ENCODE measurements around the gene BRINP3. TPM values are rescaled to one million over a fixed set of nuclear protein-coding genes. Genes with fewer than 3 reads are reported as not detected.
"Not testable (repeated sequence)": the region's sequence is repeated elsewhere in the genome, so short reads cannot be mapped to it uniquely, and the experiment has no call there.

The BRINP3 gene
- total RNA-seq: 2.1 TPM
- long read RNA-seq, partial matches to known transcripts: 0 of 4 reads
- long read RNA-seq, other reads (novel, unspliced or antisense): 3 of 4 reads

DNA sequence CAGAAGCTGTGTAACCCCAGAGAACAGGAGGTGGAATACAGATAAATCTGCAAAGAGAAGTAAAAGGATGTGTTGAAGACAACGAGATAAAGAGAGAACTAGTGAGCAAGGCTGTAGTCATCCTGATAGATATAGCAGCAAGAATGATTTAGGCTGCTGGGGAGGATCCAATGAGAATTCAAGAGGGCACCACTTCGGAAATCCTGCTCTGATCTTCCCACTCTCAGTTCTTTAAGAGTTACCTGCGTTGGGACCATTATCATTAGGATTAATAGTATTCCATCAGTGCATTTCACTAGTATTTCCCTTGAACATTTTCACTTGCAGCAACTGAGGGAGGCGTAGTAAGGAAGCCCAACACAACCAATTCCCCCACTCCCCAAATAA is at the start of gene BRINP3:
TSS of gene BRINP3 (minus strand) at position 103 of the 387 bp plus-strand sequence.
- peak in 1 of 2 donors; percentile 18 for ATAC-seq
- TF ChIP-seq, protein P1, sequence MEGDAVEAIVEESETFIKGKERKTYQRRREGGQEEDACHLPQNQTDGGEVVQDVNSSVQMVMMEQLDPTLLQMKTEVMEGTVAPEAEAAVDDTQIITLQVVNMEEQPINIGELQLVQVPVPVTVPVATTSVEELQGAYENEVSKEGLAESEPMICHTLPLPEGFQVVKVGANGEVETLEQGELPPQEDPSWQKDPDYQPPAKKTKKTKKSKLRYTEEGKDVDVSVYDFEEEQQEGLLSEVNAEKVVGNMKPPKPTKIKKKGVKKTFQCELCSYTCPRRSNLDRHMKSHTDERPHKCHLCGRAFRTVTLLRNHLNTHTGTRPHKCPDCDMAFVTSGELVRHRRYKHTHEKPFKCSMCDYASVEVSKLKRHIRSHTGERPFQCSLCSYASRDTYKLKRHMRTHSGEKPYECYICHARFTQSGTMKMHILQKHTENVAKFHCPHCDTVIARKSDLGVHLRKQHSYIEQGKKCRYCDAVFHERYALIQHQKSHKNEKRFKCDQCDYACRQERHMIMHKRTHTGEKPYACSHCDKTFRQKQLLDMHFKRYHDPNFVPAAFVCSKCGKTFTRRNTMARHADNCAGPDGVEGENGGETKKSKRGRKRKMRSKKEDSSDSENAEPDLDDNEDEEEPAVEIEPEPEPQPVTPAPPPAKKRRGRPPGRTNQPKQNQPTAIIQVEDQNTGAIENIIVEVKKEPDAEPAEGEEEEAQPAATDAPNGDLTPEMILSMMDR (IDR thresholded peaks at IDR 0.05): no peak
- no peak within 1 kb of the TSS for H3K27ac ChIP-seq
- intact Hi-C loops (cut with DNase I): no loop called here
- H3K36me3 ChIP-seq: no peaks in the 10 kb centered on the region
- no peaks in the 10 kb centered on the region for H3K4me1 ChIP-seq
- DNase-seq: no peak
- peak within 1 kb of the TSS; percentile 37 for H3K4me3 ChIP-seq
- no peaks in the 10 kb centered on the region for H3K9me3 ChIP-seq
- peaks cover 42% of the 10 kb centered on the region for H3K27me3 ChIP-seq (ENCODE audit: low read depth)

DNA sequence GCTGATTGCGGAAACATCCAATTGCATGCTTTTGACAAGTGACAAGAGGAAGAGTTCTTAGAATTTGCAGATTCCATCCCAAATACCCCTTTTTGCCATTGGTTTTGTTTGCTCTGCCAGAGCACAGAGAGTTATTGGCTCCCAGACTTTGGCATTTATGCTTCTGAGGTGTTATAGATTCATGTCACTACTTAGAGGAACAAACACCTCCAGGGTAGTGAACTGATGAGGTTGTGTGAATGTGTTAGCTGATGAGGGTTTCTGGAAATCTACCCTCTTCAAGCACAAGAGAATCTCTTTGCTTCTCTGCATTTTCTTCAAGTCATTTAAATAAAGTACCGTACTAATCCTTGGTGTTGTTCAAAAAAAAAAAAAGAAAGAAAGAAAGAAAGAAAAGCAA is 33.9 kb upstream of the BRINP3 start:
- no peaks in the 10 kb centered on the region for H3K4me1 ChIP-seq

DNA sequence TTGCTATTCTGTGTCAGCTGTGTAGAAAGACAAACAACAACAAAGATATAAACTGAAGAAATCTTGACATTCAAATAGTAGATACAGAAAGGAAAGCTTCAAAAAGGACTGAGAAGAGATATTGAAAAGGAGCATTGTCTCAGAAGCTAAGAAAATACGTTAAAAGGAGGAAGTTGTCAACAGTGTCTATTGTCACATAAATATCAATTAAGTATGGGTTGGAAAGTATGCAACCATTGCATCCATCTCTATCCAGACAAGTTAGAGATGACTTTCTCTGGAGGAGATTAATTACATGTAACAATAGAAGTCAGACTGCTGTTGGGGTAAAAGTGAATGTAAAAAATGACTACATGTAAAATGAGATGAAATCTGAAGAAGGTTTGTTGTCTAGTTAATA is 29.7 kb upstream of the BRINP3 start:
- intact Hi-C loops (cut with DNase I): no loop called here
- Histone ChIP-seq H3K27ac (no peak overlapping the region), H3K4me1 (no peaks in the 10 kb centered on the region), H3K27me3 (ENCODE audit: low read depth) (no peaks in the 10 kb centered on the region), H3K9me3 (no peaks in the 10 kb centered on the region), H3K36me3 (no peaks in the 10 kb centered on the region), H3K4me3 (no peak overlapping the region)
- DNase-seq (no peak), ATAC-seq (no peak)
- TF ChIP-seq, protein P1 (IDR thresholded peaks at IDR 0.05): no peak

More for the DNA sequence above, 33.9 kb upstream of the BRINP3 start:
- Histone ChIP-seq H3K27me3 (ENCODE audit: low read depth) (no peaks in the 10 kb centered on the region), H3K9me3 (no peaks in the 10 kb centered on the region), H3K4me3 (no peak overlapping the region), H3K36me3 (no peaks in the 10 kb centered on the region), H3K27ac (no peak overlapping the region)
- no peak for DNase-seq
- no peak for ATAC-seq
- TF ChIP-seq, protein P1 (IDR thresholded peaks at IDR 0.05): no peak
- intact Hi-C loops (cut with DNase I): no loop called here

DNA sequence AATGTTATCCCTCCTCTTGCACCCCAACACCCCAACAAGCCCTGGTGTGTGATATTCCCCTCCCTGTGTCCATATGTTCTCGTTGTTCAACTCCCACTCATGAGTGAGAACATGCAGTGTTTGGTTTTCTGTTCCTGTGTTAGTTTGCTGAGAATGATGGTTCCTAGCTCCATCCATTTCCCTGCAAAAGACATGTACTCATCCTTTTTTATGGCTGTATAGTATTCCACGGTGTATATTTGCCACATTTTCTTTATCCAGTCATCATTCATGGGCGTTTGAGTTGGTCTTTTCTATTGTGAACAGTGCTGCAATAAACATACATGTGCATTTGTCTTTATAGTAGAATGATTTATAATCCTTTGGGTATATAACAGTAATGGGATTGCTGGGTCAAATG is 26.9 kb upstream of the BRINP3 start:
- H3K36me3 ChIP-seq; H3K27me3 ChIP-seq (ENCODE audit: low read depth); intact Hi-C loops (cut with DNase I); ATAC-seq; DNase-seq; H3K27ac ChIP-seq; H3K4me3 ChIP-seq; H3K4me1 ChIP-seq; H3K9me3 ChIP-seq: not testable (repeated sequence)

DNA sequence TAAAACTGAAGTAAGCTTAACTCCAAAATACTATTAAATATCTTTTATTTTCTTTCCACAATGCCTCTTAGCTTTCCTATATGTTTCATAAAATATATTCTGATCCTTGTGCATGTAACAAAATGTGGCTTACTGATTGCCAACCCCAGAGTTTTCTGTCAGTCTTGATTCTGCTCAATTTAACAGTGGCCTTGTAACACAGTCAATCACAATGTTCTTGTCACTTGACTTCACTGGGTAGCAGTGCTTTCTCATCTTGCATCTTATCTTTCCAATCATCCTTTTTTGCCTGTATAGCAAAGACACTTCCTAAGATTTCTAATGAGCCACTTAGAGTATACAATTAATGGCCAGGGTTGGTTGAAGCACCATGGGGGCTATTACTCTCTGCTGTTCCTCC is 19.9 kb upstream of the BRINP3 start:
- H3K36me3 ChIP-seq: no peaks in the 10 kb centered on the region
- no peak for DNase-seq
- ATAC-seq: no peak
- intact Hi-C loops (cut with DNase I): no loop called here
- H3K4me3 ChIP-seq: no peak overlapping the region
- no peaks in the 10 kb centered on the region for H3K4me1 ChIP-seq
- H3K9me3 ChIP-seq: no peaks in the 10 kb centered on the region
- no peak overlapping the region for H3K27ac ChIP-seq
- H3K27me3 ChIP-seq (ENCODE audit: low read depth): no peaks in the 10 kb centered on the region
- TF ChIP-seq, protein P1 (IDR thresholded peaks at IDR 0.05): no peak

DNA sequence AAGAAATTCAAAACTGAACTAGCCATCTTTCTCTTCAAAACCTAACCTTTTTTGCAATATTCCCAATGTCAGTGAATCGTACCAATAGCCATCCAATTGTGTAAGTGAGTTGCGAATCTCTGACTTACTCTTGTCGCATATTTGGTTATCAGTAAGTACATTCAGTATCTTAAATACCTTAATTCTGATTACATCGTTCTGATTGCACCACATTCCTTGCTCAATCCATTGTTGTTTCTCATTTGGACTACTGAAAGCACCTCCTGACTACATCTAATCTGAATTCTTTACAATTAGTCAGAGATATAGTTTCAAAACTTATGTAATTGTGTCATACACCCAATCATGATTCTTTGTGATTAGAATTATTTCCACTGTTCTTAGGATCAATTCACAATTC is 16.8 kb upstream of the BRINP3 start:
- intact Hi-C loops (cut with DNase I): no loop called here
- ATAC-seq (no peak), DNase-seq (no peak)
- H3K36me3 ChIP-seq: no peaks in the 10 kb centered on the region
- H3K4me3 ChIP-seq: no peak overlapping the region
- no peaks in the 10 kb centered on the region for H3K27me3 ChIP-seq (ENCODE audit: low read depth)
- H3K9me3 ChIP-seq: no peaks in the 10 kb centered on the region
- TF ChIP-seq, protein P1 (IDR thresholded peaks at IDR 0.05): no peak
- H3K4me1 ChIP-seq: no peaks in the 10 kb centered on the region
- H3K27ac ChIP-seq: no peak overlapping the region
